Effector CD8-positive, alpha-beta T cell (primary cell): Measurements from ENCODE around the gene GMIP.
A peak's percentile ranks its signal among the peaks of the same experiment; 100 is the strongest.
"Not testable (repeated sequence)": the region's sequence is repeated elsewhere in the genome, so short reads cannot be mapped to it uniquely, and the experiment has no call there.

Experiments
- DNase-seq: peaks from one replicate; lab custom pipeline; 2025; lab: John Stamatoyannopoulos, UW
- total RNA-seq, 4 experiments: gene quantifications; one replicate each; lab custom pipeline; 2026; lab: John Stamatoyannopoulos, UW

Gene GMIP
- 98.0 to 211 (median 163) reads per million in 4 experiments for total RNA-seq

GRCh38 chr19:19643158-19644053, at the start of gene GMIP:
Gene GMIP (minus strand): TSS chr19:19643657. CDS start chr19:19643529, 128 bp downstream.
- DNase-seq = peak; percentile 82

GRCh38 chr19:19691683-19692082, 48.2 kb upstream of the GMIP start:
- DNase-seq = no peak

GRCh38 chr19:19689023-19689422, 45.6 kb upstream of the GMIP start:
- DNase-seq = not testable (repeated sequence)

- DNase-seq = no peak
Measured at GRCh38 chr19:19687090-19687489, 43.6 kb upstream of the GMIP start.

GRCh38 chr19:19686580-19686979, 43.1 kb upstream of the GMIP start:
- DNase-seq = no peak

- DNase-seq = not testable (repeated sequence)
Measured at GRCh38 chr19:19686119-19686518, 42.7 kb upstream of the GMIP start.

- DNase-seq = no peak
Measured at GRCh38 chr19:19679176-19680073, 36.0 kb upstream of the GMIP start.

- no peak for DNase-seq
Measured at GRCh38 chr19:19677579-19677978, 34.1 kb upstream of the GMIP start.

GRCh38 chr19:19674315-19674714, 30.9 kb upstream of the GMIP start:
- no peak for DNase-seq

- no peak for DNase-seq
Measured at GRCh38 chr19:19672816-19673215, 29.4 kb upstream of the GMIP start.

- no peak for DNase-seq
Measured at GRCh38 chr19:19670070-19670551, 26.7 kb upstream of the GMIP start.

GRCh38 chr19:19668230-19669012, 25.0 kb upstream of the GMIP start, which contains the start of gene ZNF101:
Gene ZNF101 (plus strand): TSS chr19:19668839. CDS start chr19:19668964, 125 bp downstream.
- DNase-seq = peak; percentile 87

GRCh38 chr19:19665420-19665948, 22.0 kb upstream of the GMIP start:
- not testable (repeated sequence) for DNase-seq

- DNase-seq = peak; percentile 86
Measured at GRCh38 chr19:19663256-19664120, 20.0 kb upstream of the GMIP start, which contains the start of gene ATP13A1. Gene ATP13A1 (minus strand): TSS chr19:19663676. CDS start chr19:19663666, 10 bp downstream.

- DNase-seq = no peak
Measured at GRCh38 chr19:19662871-19663255, 19.4 kb upstream of the GMIP start.

GRCh38 chr19:19662344-19662743, 18.9 kb upstream of the GMIP start:
- DNase-seq = no peak

GRCh38 chr19:19661675-19662251, 18.3 kb upstream of the GMIP start:
- no peak for DNase-seq

GRCh38 chr19:19661141-19661674, 17.8 kb upstream of the GMIP start:
- no peak for DNase-seq

- no peak for DNase-seq
Measured at GRCh38 chr19:19659646-19660245, 16.3 kb upstream of the GMIP start.
